Mesenteric fat pad (tissue), 1 donor: ENCODE results near the gene CUL4A. TPM values are rescaled to one million over a fixed set of nuclear protein-coding genes. Genes with fewer than 3 reads are reported as not detected.
"Not testable (repeated sequence)": the region's sequence is repeated elsewhere in the genome, so short reads cannot be mapped to it uniquely, and the experiment has no call there.

Source experiments
- DNase-seq: peaks from one replicate; pipeline ENCODE4 v3.0.0-alpha.2; 2020; ENCODE audit warnings: low spot score
- long read RNA-seq: library from polyadenylated mRNA; unstranded; transcript quantifications from one replicate; pipeline ENCODE4 v2.0.0, GENCODE V29; 2020
- total RNA-seq: library from RNA; stranded (reverse); fragmentation: NEBNext Ultra II Directional; extraction: Animal tissue kit (Norgen Biotek cat#: 25700); gene quantifications from one replicate; pipeline ENCODE4 v1.2.1, GENCODE V29; 2021
- donor health status: DM: yes; HTN: yes; CAD: no.

The CUL4A gene
- 67.0 TPM for total RNA-seq
- long read RNA-seq, transcript CUL4A-202 (20 exons, 2,364 nt) = major isoform, 45 of 86 reads
- long read RNA-seq, partial matches to known transcripts = 20 of 86 reads
- long read RNA-seq, other reads (novel, unspliced or antisense) = 19 of 86 reads

- DNase-seq = peak; percentile 91
Measured at GRCh38 chr13:113209336-113209758, at the start of gene CUL4A. Gene CUL4A (plus strand): TSS chr13:113209613. CDS start chr13:113209628, 15 bp downstream.

GRCh38 chr13:113159701-113160100, 49.7 kb upstream of the CUL4A start:
- no peak for DNase-seq

DNA sequence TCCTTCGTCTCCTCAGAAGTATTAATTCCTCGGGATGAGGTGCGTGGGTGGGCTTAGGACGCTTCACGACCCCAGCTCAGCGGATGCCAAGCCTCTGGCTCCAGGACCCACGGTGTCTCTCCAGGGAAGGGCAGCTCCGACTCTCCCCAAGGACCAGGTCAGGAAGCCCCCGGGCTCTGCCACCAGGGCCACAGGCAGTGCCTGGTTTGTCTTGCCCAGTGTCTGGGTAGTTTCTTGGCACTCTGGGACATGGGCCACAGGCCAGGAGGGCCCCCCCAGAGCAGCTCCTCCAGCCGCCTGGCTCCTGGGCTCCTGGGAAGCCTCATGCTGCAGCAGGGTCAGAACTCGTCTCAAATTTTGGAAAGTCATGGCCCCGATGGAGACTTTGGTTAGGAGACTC, 48.4 kb upstream of the CUL4A start:
- DNase-seq = no peak

GRCh38 chr13:113161433-113161832, 48.0 kb upstream of the CUL4A start:
- no peak for DNase-seq

DNA sequence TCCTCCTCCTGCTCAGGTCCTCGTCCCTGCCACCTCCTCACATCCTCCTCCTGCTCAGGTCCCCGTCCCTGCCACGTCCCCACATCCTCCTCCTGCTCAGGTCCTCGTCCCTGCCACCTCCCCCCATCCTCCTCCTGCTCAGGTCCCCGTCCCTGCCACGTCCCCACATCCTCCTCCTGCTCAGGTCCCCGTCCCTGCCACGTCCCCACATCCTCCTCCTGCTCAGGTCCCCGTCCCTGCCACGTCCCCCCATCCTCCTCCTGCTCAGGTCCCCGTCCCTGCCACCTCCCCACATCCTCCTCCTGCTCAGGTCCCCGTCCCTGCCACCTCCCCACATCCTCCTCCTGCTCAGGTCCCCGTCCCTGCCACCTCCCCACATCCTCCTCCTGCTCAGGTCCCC, 47.4 kb upstream of the CUL4A start:
- not testable (repeated sequence) for DNase-seq

DNA sequence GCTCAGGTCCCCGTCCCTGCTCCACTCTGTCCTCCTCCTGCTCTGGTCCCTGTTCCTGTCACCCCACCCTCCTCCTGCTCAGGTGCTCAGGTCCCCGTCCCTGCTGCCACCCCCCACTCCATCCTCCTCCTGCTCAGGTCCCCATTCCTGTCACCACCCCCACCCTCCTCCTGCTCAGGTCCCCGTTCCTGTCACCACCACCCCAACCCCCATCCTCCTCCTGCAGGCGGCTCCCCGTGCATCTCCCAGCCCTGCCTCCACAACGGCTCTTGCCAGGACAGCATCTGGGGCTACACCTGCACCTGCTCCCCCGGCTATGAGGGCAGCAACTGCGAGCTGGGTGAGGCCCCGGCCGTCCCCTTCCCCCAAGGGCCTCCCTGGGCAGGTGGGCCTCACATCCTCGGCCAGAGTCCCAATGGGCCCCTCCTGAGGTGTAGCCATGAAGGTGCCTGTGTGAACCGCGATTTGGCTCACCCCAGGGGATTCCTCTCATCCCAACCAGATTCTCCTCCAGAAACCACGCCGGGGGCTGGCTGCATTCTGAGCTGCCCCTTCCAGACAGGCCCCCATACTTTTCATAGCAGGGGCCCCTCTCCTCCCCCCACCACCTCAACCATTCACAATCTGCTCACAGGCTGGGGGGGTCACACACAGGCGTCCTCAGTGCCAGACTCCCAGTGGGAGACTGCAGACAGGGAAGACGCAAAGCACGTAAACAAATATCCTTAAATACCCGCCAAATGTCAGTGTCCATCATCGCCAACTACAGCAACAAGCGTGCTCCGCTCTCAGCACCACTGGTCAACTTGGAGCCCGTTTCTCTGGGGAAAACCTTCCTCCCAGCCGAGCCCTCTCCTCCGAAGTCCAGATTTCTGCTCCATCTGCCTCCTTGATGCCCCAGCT, 46.4 kb upstream of the CUL4A start:
- no peak for DNase-seq

- no peak for DNase-seq
Measured at GRCh38 chr13:113164492-113164891, 44.9 kb upstream of the CUL4A start.

- DNase-seq = no peak
Measured at GRCh38 chr13:113166266-113166665, 43.1 kb upstream of the CUL4A start.

- DNase-seq = no peak
Measured at GRCh38 chr13:113166681-113167080, 42.7 kb upstream of the CUL4A start.

- no peak for DNase-seq
Measured at GRCh38 chr13:113167155-113167554, 42.3 kb upstream of the CUL4A start.

DNA sequence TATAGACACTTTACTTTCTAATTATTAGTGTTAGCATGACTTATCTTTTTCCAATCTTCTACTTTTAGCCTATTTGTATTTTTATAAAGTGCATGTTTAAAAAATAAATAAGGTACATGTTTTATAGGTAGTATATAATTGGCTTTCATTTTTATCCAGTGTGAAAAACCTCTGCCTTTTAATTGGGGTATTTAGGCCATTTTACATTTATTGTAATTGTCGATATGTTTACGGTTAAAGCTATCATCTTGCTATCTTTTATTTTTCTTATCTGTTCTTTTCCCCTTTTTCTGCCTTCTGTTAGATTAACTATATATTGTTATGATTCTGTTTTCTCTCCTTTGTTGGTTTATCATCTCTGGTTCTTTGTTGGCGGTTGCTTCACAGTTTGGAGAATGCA, 41.8 kb upstream of the CUL4A start:
- DNase-seq = no peak

DNA sequence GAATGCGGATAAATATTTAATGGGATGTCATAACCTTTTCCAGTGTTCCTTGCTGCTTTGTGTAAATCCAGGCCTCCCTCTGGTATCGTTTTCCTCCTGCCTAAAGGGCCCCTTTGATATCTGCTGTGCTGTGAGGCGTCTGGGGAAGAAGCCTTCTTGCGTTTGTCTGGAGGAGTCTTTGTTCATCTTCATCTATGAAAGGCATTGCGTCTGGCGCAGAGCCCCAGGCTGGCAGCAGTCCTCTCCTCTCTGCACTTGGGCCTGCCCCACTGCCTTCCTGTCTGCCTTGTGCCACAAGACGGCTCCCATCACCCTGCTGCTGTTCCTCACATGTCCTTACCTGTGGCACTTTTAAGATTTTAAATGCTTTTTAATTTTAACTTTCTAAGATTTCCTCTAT, 41.2 kb upstream of the CUL4A start:
- no peak for DNase-seq

DNA sequence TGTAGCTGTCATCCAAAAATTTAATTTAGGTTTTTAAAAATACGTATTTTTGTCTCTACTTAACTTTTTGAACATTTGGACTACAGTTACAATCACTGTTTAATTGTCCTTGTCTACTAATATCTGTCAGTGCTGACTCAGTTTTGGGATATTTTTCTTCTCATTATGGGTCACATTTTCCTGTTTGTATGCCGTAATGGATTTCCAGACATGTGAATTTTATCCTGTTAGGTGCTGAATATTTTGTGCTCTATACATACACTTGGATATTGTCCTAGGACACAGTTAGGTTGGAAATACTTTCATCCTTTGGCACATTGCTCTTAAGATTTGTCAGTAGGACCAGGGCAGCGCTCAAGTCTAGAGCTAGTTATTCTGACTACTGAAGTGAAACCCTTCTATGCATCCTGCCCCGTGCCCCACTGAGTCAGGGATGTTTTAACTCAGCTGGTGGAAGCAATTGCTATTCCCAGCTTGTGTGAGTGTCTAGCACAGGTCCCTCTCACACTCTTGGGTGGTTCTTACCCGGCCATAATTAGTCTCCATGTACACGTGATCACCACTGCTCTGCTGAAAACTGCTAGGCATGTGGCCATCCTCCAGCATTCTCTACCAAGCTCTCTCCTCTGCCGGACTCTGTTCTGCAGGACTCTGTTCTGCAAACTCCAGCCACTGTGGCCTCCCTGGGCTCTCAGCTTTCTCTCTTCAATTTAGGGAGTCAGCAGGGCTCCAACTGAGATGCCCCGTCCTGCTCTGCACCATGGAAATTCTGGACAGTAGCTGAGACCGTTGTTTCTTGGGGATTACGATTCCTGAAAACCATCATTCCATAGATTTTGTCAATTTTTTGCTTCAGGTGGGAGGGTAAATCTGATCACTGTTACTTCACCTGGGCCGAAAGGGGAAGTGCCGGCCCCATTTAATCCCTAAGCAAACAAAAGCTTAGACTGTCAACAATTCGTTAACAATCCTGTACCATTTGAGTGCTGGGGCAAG, 39.8 kb upstream of the CUL4A start:
- no peak for DNase-seq

DNA sequence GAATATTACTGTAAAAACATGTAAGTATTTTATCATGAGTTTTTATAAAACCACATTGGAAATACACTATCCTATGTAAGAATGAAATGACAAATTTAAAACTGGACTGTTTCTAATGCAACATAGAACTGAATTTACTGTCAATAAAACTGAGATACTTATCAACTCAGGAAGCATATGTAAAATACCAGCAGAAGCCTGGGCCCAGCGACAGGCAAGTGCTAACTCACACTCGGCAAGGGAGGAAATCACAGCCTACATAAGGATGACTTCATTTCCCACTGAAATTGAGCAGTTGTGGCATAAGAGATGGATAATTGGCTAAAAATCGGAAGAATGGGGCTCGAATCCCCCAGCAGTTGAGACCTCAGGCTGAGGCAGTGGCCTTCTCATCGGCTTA, 38.9 kb upstream of the CUL4A start:
- no peak for DNase-seq

- no peak for DNase-seq
Measured at GRCh38 chr13:113171250-113172125, 37.9 kb upstream of the CUL4A start.

GRCh38 chr13:113172419-113172926, 36.9 kb upstream of the CUL4A start:
- no peak for DNase-seq

- no peak for DNase-seq
Measured at GRCh38 chr13:113176280-113176679, 33.1 kb upstream of the CUL4A start.

DNA sequence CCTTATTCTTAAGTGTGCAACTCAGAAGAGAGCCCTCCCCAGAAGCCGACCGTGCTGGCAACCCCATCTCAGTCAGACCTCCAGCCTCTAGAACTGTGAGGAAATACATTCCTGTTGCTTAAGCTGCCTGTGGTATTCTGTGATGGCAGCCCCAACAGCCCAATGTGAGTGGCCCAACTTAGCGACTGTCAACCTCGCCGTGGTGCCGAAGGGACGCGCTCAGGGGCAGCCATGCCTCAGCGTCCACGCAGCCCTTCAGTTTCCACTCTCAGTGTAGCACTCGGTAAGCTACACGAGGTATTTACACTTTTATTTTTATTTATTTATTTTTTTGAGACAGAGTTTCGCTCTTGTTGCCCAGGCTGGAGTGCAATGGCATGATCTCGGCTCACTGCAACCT, 32.6 kb upstream of the CUL4A start:
- DNase-seq = no peak

DNA sequence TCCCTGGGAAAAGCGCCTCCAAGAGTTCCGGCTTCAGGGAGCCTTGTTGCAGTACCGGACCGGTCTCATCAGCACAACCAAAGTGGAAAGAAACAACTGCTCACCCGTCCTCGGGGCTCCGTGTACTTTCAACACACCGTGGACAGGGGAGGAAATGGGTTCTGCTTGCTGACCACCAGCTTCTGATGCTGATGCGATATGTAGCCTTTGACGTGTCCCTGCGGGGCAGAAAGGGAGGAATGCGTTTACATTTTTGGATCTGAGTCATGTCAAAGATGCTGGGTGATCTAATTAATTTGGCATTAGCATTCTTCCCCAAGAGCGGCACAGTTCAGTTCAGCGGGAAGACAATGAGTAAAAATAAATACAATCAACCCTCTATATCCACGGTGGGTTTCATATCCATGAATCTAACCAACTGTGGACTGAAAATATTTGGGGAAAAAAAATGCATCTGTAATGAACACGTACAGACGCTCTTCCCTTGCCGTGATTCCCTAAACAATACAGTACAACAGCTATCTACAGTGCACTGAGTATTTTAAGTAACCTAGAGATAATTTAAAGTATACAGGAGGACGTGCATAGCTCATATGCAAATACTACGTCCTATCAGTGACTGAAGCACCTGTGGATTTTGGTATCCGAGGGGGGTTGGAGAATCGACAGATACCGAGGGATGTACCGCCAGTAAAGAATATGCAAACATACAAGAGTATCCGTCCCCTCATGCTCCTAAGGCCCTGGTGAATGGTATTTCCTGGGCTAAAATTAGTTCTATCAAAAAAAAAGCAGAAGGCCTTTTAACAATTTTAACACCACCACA, 31.1 kb upstream of the CUL4A start:
- DNase-seq = no peak

- no peak for DNase-seq
Measured at GRCh38 chr13:113178896-113179167, 30.6 kb upstream of the CUL4A start.
